GM18870 (cell line): Measurements from ENCODE around the gene BZW1.

Source experiments
- ATAC-seq: cut with Tn5 transposase; IDR thresholded peaks from one replicate; pipeline ENCODE4 v1.9.1; 2021; ENCODE audit warnings: moderate library complexity; ENCODE audit not compliant: unreplicated experiment

The BZW1 gene

GRCh38 chr2:200871151-200871550 is 59.4 kb downstream of the BZW1 start:
- no peak for ATAC-seq

- ATAC-seq = no peak
These were observed 61.9 kb downstream of the BZW1 start for GRCh38 chr2:200873560-200873959.
